A673 (cell line): ENCODE results near the gene ZNF500.

Source experiments
- CTCF ChIP-seq: fragments of 300-800, 200-600 bp; sonication (generic); conservative IDR thresholded peaks from 2 replicates; pipeline ENCODE4 v1.5.1; 2017; ENCODE audit warnings: low read depth, mild to moderate bottlenecking, antibody characterized with exemption, low read length, moderate library complexity, mixed read lengths
- EZH2 ChIP-seq: fragments of 200-600 bp; sonication (generic); IDR thresholded peaks from 2 replicates; pipeline ENCODE4 v1.6.1; 2017; ENCODE audit warnings: borderline replicate concordance, low read depth, mild to moderate bottlenecking, mixed read lengths, antibody characterized with exemption, low read length; ENCODE audit not compliant: poor library complexity, severe bottlenecking

- TF ChIP-seq CTCF (no peak), EZH2 (no peak)
These were observed 57.5 kb downstream of the ZNF500 start for GRCh38 chr16:4709481-4709880.
